Left lobe of liver (tissue), 2 donors: Measurements from ENCODE around the gene ME3. TPM values are rescaled to one million over a fixed set of nuclear protein-coding genes. Genes with fewer than 3 reads are reported as not detected.
A peak's percentile ranks its signal among the peaks of the same experiment; 100 is the strongest.
"Not testable (repeated sequence)": the region's sequence is repeated elsewhere in the genome, so short reads cannot be mapped to it uniquely, and the experiment has no call there.

ENCODE experiments used
- ATAC-seq: fragments of 200-7000 bp; cut with Tn5 transposase; one replicate; pipeline ENCODE4 v1.9.1; 2020; ENCODE audit warnings: mild to moderate bottlenecking, moderate library complexity
- DNase-seq: peaks from one replicate; pipeline ENCODE4 v3.0.0-alpha.2; 2020; ENCODE audit warnings: low spot score
- total RNA-seq: library from RNA; stranded (reverse); gene quantifications from one replicate; pipeline ENCODE4 v1.2.1, GENCODE V29; 2021
- donor health status: DM: no; HTN: no; CAD: no; lungs with moderate emphysema.
- donor health status: DM: no; HTN: yes; CAD: no.

ME3 gene
- total RNA-seq, 1 donor from 2014 or later, result 4.0 TPM

DNA sequence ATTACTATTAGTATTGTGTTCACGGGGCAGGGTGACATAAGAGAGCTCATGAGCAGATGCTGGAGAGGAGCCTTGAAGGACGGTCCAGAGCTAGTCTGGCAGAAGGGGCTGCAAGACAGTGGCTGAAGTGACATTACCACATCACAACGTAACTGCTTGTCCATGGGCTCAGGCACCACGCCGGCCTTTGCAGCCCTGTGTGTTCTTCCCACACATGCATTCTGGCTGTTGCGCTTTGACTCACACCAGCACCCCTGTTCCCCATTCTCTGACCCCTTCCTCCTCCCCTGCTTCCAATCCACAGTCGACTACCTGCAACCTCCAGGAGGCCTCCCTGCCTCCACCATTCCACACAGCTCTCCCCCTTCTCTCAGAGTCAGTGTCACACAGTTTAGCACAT lies 103.3 kb downstream of the ME3 start:
- no peak for DNase-seq
- ATAC-seq, result no peak

DNA sequence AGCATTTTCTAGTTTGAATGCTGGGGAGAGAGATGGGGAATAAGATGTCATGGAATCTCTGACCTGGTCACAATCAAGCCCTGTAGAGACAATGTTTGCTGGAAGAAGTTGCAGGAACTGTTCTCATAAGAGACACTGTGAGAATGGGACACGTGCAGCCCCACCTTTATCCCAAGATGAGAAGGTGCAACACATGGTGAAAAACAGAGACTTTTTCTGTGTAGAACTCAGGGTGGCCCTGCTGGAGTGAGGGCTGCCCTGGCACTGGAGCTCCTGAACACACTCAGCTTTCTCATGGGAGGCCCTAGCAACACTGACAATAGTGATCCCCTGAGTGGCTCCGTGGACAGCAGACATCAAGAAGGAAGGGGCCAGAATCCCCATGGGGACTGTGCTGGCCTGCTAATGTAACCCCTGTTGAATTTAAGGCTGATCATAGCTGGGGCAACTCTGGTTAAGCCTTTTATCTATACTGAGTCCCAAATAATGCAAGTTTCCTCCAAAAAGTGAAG lies 106.6 kb downstream of the ME3 start:
- DNase-seq (no peak), ATAC-seq (no peak)

DNA sequence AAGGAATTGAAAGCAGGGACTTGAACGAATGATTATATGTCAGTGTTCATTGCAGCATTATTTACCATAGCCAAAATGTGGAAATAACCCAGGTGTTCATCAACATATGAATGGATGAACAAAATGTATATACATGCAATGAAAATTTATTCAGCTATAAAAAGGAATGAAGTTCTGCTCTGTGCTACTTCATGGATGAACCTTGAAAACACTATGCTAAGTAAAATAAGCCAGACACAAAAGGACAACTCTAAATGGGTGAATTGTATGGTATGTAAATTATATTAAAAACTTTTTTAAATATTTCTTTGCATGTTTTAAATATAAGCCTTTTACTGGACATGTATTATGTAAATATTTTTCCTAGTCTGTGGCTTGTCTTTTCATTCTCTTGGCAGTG lies 107.0 kb downstream of the ME3 start:
- ATAC-seq, result no peak
- no peak for DNase-seq

DNA sequence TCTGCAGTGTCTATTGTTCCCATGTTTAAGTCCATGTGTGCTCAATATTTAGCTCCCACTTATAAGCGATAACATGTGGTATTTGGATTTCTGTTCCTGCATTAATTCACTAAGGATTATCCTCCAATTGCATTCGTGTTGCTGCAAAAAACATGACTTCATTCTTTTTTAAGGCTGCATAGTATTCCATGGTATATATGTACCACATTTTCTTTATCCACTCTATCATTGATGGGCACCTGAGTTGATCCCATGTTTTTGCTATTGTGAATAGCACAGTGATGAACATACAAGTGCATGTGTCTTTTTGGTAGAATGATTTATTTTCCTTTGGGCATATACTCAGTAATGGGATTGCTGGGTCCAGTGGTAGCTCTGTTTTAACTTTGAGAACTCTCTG lies 109.6 kb downstream of the ME3 start:
- ATAC-seq, DNase-seq: not testable (repeated sequence)

DNA sequence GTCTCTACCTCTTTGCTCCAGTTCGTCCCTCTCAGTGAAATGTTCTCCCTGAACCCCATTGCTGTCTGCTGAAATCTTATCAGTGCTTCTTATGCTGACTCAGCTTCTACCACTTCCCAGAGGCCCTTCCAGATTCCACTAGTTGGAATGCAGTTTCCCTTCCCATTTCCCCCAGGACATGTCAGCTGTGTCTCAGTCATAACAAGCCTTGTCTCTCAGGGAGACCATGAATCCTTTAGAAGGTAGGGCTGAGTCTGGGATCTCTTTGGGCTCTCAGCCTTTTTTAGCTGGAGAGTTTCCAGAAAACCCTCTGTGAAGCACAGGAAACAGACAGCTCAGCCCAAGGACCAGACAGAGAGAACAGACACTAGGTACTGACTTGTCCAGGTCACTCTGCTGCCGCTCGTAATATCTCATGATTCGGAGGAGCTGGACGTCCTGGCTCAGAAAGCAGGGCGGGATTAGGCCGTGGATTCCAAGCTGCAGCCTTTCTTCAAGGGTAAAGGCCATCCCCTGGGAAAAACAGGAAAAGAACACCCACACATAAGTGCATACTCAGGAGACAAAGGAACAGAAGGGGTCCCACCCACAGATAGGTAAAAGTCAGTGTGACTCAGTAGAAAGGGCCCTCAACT lies 113.0 kb downstream of the ME3 start:
- DNase-seq (no peak), ATAC-seq (peak; percentile 53)

DNA sequence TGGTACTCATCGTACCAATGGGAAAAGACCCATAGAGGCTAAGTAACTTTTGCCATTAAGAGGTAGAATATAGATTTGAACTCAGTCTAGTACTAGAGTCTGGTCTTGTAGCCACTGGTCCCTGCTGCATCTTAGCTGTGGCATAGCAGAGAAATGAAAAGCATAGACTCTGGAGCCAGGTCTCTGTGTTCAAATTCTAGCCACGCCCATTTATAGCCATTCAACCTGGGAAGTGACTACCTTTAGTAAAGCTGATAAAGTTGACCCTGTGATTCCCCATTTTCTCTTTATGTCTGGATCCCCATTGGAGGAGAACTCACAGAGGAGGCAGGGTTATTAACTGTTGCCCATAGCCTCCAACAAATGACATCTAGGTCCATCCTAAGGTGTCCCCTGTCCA lies 113.6 kb downstream of the ME3 start:
- no peak for ATAC-seq
- no peak for DNase-seq

DNA sequence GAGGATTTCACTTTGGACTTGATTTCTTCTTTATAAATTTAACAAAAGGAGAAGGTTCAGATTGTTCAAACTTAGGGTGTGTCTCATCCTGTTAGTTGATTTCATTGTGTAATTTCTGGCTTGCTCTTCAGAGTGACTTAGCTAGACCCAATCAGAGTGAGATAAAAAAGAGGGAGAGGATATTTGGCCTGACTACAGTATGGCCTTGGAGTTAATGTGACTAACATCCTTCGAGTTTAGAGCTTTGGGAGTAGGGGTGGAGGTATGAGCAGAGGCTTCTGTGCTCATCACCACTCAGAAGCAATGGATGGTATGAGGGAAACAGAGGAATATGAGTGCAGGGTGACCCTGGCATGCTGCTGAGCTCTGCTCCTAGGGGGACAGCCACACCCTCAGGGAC lies 114.2 kb downstream of the ME3 start:
- ATAC-seq, result peak; percentile 42
- DNase-seq, result no peak

DNA sequence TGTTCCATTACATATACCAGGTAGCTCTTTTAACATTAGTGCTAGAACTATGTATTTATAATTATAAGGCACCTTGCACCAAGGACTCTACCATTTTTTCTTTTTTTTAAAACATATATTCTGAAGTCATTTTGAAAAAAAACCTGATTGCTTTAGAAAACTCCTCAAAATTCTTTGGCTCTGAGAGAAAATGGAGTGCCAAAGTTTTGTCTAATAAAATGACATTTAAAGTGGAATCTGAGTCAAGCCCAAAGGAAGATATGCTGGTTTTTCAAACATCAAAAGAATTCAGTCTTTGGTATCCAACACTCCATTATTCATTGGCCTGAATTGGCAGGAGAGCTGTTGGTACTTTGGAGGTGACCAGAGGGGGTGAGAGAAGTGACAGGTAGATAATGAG lies 116.5 kb downstream of the ME3 start:
- no peak for ATAC-seq
- no peak for DNase-seq

DNA sequence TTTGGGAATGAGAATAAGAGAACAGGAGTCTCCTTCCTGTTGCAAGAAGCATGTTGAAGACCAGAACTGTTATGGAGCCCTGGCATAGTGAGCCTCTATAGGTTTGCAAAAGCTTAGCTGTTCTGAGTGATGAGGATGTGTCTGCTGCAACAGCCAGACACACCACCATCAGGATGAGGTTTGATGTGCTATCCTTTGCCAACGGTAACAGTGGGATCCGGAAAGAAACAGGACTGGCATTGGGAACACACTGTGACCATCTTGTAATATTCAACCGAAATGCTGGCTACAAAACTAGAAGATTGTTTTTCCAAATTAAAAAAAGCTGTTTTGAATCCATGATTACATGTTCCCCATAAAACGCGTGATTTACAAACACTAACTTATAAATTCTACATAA lies 117.0 kb downstream of the ME3 start:
- no peak for ATAC-seq
- DNase-seq, result no peak

DNA sequence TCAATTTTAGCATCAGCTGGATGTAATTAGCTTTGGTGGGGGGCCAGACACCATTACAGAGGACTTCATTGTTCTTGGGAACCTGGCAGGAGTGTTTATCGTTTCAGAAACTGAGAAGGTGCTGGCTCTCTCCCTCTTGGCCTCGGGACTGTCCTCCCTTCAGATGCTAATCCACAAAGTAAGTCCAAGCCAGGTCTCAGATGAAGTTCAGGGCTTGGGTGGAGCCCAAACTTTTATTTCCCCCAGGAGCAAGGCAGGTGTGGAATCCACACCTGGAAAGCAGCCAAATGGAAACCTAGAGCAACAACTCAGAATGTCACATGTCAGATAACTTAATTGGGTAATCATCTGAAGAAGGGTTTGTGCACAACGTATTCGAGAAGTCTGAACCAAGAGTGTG lies 119.2 kb downstream of the ME3 start:
- ATAC-seq (no peak), DNase-seq (no peak)

DNA sequence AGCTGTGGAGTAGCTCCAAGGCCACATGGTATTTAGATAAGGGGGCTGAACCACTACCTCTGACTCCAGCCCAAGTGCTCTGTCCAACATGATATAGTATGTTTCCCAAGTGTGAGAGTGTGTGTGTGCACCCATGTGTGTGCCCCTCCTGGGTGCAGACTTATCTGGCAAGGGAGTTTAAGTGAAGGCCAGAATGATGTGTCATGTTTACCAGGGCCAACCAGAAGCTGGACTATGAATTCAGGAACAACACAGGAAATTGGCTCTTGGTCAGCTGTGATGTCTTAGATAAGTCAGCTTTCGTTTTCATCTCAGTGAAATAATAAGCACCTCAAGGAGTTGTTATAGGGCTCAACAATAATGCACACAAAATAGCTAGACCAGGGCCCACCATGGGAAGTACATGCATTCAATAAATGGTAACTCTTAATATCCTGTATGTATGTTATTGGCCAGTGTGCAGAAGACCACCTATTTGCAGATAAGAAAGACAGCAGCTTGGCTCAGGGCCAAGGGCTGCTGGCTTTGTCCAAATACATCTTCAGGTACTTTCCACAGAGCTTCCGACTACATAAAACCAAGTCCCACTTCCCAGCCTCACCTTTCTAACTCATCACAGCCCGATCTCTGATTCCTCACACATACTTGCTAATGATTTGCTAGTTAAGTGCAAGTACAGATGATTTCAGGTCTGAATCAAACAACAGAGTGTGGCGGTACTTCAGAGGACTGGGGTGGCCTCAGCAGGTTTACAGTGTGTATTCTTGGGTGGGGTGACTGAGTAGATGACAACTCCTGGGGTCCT lies 120.9 kb downstream of the ME3 start:
- DNase-seq (no peak), ATAC-seq (peak; percentile 35)

DNA sequence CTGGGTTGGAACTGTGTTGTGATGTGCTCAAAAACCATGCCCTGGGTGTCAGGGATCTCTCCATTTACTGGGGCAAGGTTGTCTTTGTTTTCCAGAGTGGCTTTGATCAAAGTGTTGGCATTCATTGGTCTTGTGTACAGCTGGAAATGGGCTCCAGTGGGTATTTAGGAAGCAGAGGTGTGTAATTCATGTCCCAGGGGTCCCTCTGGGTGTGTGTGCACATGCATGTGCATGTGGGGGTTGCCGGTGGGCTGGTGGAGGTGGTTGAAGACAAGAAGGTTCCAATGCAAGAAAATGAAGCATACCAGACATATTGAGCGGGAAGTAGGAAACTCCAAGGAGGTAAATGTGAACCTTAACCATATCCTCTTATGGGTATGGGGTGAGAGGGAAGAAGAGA lies 121.7 kb downstream of the ME3 start:
- DNase-seq, result no peak

DNA sequence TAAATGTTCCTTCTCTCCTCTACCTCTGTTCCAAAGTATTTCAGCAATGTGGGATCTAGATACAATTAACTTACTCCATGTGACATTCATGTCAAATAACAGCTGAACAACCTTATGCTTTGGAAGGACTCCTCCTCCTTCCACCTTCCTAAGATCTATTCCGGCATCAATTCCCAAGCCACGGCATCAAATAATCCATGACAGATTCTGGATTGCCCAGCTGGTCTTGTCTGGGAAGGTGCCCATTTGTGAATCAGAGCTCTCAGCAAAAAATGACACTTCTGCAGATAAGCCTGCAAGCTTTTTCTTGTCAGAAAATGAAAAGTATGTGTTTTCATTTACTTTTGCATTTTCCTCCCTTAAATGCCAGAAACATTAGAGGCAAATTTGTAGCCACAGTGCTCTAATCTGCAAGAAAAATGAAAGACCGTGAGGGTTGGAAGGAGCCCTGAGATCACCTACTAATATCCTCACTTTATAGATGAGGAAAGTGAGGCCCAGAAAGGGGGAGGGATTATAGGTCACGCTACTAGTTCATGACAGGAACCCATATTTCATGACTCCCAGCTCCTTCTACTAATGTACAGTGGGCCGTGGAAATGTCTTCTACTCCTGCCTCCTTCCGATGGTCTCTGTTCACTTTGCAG lies 124.0 kb downstream of the ME3 start:
- DNase-seq, result no peak
- no peak for ATAC-seq

More for the DNA sequence above, 121.7 kb downstream of the ME3 start:
- no peak for ATAC-seq

DNA sequence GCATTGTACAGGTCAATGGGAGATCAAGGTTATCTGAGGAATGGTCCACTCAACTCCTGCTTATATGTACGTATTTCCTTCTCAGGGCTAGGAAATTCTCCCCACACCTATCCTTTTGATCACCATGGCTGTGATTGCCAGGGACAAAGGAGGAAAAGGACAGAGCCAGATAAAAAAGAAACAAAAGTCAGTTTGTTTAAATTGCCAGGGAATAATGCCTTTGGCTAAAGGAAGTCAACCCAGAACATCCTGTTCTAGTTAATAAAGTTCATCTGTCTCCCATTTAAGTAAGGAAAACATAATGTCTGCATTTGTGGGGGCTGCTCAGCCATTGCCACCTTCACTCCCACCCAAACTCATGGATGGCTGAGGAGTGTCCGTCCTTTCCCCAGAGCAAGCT lies 124.7 kb downstream of the ME3 start:
- ATAC-seq, result peak; percentile 34
- no peak for DNase-seq

DNA sequence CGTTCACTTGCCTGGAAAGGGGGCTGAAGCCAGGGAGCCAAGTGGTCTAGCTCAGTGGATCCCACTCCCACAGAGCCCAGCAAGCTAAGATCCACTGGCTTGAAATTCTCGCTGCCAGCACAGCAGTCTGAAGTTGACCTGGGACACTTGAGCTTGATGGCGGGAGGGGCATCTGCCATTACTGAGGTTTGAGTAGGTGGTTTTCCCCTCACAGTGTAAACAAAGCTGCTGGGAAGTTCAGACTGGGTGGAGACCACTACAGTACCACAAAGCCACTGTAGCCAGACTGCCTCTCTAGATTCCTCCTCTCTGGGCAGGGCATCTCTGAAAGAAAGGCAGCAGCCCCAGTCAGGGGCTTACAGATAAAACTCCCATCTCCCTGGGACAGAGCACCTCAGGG lies 131.1 kb downstream of the ME3 start:
- DNase-seq, ATAC-seq: not testable (repeated sequence)

DNA sequence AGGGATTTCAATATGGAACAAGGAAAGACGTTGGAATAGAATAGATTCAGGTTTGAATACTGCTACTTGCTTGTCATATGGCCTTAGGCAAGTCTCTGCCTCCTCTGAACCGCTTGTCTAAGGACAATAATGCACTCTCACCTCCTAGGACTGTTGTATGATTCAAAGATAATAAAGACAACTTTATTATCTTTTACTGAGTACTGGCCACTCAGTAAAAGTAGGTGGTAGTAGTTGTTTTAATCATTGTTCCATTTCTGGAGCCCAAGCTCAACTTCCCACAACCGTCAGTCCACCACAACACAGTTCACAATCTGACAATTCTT lies 134.2 kb downstream of the ME3 start:
- no peak for ATAC-seq
- DNase-seq, result no peak

DNA sequence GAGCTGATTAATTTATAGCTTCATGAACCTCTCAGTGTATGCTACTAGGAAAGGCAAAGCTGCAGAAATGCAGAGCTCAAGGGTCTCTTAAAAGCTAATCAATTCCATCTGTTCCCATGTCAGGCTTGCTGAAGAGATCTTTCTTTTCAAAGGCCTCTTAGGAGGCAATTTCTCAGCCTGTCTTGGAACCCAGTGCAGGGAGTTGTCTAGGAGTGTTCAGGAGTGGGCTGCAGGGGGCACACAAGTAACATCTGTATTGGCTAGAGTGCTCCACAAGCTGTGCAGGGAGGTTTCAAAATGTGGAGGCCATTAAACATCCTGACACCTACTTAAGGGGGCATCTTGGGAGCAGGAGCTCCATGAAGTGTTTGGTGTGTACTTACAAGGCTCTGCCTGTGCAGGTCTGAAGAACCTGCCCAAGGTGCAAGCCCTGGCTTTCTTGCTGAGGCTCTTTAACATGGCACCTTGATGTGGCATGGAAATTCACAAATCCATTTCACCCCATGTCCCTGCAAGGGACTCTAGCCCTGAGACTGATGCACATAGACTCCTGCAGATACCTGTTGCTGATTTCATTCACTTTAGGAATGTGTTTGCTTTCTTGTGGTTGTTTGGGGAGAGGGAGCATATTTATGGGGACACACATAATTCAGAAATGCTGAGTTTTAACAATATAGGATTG lies 134.7 kb downstream of the ME3 start:
- DNase-seq (no peak), ATAC-seq (no peak)

DNA sequence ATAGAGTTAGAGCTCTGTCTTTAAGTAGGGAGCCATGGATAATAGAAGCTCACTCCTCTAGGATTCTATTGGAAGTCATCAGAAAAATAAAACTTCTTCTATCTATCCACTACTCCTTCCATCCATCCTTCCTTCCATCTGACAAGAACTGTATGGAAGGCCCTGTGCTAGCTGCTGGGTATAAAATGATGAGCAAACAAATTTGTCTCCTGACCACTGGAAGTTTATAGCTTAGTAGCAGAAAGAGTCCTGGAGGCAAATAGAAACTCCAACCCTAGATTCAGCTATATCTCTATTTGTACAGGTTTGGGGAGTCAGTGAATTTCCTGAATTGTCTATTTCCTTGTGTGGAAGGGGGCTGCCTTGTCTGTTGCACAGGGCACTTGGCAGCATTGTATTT lies 136.6 kb downstream of the ME3 start:
- DNase-seq, result no peak
- no peak for ATAC-seq

DNA sequence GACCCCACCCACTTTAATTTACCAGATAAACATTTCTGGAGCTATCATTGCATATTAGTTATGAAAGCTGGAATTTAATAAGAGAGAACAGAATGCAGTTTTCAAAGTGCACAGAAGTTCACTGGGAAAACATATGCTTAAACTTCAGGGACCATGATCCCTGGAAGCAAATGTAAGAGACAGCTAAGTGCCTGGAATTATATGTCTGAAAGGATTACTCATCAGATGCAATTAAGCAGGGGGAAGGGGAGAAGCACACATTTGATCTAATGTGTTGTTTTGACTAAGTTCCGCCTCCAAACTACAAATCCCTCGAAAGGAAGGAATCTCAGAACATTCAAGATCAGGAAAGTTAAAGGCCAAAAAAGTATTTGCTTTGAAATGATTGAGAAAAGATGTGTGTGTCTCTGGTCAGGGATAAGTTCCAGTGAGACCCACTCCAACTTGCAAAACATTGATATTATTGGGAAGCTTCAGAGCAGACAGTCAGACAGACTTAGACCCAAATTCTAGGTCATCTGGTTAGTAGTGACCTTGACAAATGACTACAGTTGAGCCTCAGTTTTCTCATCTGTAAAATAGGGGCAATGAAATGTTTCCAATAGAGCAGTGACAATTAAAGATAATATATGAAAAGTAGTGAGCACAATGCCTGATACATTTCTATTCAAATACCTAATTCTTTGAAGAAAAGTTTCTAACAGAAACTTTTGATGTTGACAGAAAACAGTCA lies 147.6 kb downstream of the ME3 start:
- DNase-seq (no peak), ATAC-seq (no peak)

DNA sequence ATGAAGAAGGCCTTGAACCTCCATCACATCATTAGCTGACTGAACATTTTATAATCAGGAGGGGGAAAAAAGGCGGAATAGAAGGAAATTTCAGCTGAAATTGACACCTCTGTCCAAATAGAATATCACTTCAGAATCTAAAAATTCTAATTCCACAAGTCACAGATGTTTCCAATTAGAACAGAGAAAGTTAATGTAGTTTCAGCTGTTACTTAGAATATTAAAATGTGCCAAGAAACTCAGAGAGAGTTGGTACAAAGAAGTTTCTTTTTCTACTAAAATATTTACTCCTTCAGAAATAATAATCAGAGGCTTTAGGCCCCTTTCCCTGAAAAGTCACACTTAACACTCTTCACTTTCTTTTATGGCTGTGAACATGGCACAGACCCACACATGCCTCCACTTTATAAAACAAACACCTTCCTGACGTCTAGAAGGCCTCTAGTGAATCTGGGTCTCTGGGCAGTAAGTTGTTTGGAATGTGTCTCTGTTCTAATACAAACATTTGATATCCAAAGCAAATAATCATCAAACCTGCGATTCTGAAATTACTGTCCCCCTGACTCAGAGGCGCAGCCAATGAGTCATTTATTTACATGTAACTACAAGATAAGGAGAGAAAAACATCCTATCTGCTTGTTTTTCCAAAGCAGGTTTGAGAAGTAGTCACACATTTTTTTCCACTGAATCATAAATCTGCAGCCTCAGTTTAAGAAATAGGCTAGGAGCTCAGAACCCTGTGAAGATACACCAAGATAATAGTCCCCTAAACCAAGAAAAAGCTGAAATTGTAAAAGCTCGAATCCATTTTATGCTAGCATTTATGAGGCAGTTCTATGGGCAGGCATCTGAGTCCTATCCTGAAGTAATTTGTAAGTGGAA lies 148.4 kb downstream of the ME3 start:
- ATAC-seq (peak; percentile 68), DNase-seq (no peak)
